Fibroblast of pulmonary artery (primary cell): ENCODE results near the gene TMEM38A.

Experiments used
- DNase-seq: peaks from one replicate; pipeline ENCODE4 v3.0.0-alpha.2; 2010; ENCODE audit warnings: low read depth
- H3K4me3 ChIP-seq: replicated peaks from 2 replicates; pipeline ENCODE4 v1.5.1; 2011; ENCODE audit warnings: low read depth, mild to moderate bottlenecking, control low read depth, low read length, moderate library complexity
- CTCF ChIP-seq: IDR thresholded peaks from 2 replicates; pipeline ENCODE4 v1.5.1; 2011; ENCODE audit warnings: mild to moderate bottlenecking, control low read depth, low read length, inconsistent platforms; ENCODE audit errors: missing control alignments

Gene TMEM38A

GRCh38 chr19:16660763-16661479 lies at the start of gene TMEM38A:
Gene TMEM38A (plus strand): TSS chr19:16661139. CDS start chr19:16661218, 79 bp downstream.
- TF ChIP-seq CTCF: no peak
- no peak for DNase-seq
- peak within 1 kb of the TSS; percentile 76 for H3K4me3 ChIP-seq

- no peak for TF ChIP-seq CTCF
- peak; percentile 54 for DNase-seq
- H3K4me3 ChIP-seq: no peak overlapping the region
Observed at GRCh38 chr19:16612636-16613035, 48.3 kb upstream of the TMEM38A start.

- no peak for DNase-seq
- no peak for TF ChIP-seq CTCF
Observed at GRCh38 chr19:16613841-16614240, 47.1 kb upstream of the TMEM38A start.

GRCh38 chr19:16614941-16615340 lies 46.0 kb upstream of the TMEM38A start:
- no peak for TF ChIP-seq CTCF
- H3K4me3 ChIP-seq: no peak overlapping the region
- no peak for DNase-seq

More at GRCh38 chr19:16613841-16614240, 47.1 kb upstream of the TMEM38A start:
- no peak overlapping the region for H3K4me3 ChIP-seq

GRCh38 chr19:16615808-16616207 lies 45.1 kb upstream of the TMEM38A start:
- TF ChIP-seq CTCF: no peak
- no peak for DNase-seq

DNA sequence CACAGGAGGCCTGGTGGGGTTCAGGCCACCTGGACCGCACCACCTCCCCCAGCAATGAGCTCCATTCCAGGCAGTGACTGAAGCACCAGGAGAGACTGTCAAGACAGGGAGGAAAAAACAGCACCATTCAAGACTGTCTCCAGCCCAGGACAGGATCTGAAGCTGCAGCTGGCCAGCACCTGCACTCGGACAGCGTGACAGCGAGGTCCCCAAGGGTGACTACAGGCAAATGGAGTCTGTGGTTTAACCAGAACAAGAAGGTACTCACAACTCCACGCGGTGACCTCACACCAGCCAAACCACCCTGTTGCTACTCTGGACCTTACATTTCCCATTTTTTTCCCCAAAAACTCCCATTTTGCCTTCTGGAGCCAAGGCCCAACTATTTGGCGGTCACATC lies 42.7 kb upstream of the TMEM38A start:
- H3K4me3 ChIP-seq: no peak overlapping the region
- no peak for TF ChIP-seq CTCF
- DNase-seq: no peak

More at GRCh38 chr19:16615808-16616207, 45.1 kb upstream of the TMEM38A start:
- H3K4me3 ChIP-seq: no peak overlapping the region

DNA sequence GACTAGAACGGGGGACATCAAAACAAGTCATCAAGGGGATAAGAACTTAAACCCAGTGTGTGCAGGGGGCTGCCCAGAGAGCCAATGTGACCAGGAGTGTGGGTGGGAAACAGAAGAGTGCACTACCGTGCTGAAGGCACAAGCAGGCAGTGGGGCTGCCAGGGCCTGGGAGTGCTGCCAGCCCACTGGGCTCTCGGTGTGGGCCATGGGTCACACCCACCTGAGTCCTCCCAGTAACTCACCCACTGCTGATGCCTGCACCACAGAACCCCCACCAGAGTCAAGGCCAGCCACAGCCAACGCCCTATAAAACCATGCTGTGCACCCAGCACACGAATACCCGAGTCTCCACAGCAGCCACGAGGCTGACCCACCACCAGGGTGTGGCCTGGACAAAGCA lies 41.5 kb upstream of the TMEM38A start:
- no peak for DNase-seq
- TF ChIP-seq CTCF: no peak
- no peak overlapping the region for H3K4me3 ChIP-seq
